ENCODE measurements around the gene WDPCP. TPM values are rescaled to one million over a fixed set of nuclear protein-coding genes. Genes with fewer than 3 reads are reported as not detected.

WDPCP gene
- polyA plus RNA-seq, 1 donor from 2014 or later, result 8.9 TPM

DNA sequence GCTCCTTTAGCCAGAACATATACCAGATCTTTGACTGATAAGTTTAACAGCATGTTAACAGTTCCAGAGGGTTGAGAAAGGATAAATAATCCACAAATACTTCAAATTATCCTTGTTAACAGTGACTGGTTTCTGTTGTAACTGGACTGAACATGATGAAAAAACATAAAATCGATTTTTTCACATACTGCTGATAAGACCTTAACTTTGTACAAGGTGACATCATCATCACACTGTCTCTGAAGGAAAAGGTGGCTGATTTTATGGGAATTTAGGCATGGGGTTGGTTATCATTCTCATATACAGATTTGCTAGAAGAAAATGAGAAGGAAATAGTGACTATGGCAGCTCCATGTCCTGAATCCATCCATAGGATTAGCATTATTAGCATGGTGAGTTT lies 501.6 kb downstream of the WDPCP start:
- H3K9ac ChIP-seq (ENCODE audit: low read length), result no peak overlapping the region
- H3F3A ChIP-seq (ENCODE audit: insufficient read depth, low read length, poor library complexity, severe bottlenecking), result no peaks in the 10 kb centered on the region
- H4K20me1 ChIP-seq (ENCODE audit: insufficient read depth), result no peaks in the 10 kb centered on the region
- no peaks in the 10 kb centered on the region for H3K9me2 ChIP-seq (ENCODE audit: insufficient read depth, low read length)
- TF ChIP-seq EZH2 (IDR thresholded peaks at IDR 0.05; ENCODE audit: borderline replicate concordance, insufficient read depth, low read length, poor library complexity, severe bottlenecking) (no peak), POLR2AphosphoS5 (IDR thresholded peaks at IDR 0.05) (no peak), TAF1 (IDR thresholded peaks at IDR 0.05; ENCODE audit: low read depth) (no peak), RAD21 (conservative IDR thresholded peaks at IDR 0.05) (no peak)
- TF ChIP-seq, protein P1, sequence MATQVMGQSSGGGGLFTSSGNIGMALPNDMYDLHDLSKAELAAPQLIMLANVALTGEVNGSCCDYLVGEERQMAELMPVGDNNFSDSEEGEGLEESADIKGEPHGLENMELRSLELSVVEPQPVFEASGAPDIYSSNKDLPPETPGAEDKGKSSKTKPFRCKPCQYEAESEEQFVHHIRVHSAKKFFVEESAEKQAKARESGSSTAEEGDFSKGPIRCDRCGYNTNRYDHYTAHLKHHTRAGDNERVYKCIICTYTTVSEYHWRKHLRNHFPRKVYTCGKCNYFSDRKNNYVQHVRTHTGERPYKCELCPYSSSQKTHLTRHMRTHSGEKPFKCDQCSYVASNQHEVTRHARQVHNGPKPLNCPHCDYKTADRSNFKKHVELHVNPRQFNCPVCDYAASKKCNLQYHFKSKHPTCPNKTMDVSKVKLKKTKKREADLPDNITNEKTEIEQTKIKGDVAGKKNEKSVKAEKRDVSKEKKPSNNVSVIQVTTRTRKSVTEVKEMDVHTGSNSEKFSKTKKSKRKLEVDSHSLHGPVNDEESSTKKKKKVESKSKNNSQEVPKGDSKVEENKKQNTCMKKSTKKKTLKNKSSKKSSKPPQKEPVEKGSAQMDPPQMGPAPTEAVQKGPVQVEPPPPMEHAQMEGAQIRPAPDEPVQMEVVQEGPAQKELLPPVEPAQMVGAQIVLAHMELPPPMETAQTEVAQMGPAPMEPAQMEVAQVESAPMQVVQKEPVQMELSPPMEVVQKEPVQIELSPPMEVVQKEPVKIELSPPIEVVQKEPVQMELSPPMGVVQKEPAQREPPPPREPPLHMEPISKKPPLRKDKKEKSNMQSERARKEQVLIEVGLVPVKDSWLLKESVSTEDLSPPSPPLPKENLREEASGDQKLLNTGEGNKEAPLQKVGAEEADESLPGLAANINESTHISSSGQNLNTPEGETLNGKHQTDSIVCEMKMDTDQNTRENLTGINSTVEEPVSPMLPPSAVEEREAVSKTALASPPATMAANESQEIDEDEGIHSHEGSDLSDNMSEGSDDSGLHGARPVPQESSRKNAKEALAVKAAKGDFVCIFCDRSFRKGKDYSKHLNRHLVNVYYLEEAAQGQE (IDR thresholded peaks at IDR 0.05; ENCODE audit: borderline replicate concordance), result no peak
- no peaks in the 10 kb centered on the region for H3K9me3 ChIP-seq (ENCODE audit: low read length)
- H3K27ac ChIP-seq (ENCODE audit: low read length), result no peak overlapping the region
- H3K36me3 ChIP-seq (ENCODE audit: insufficient read depth, low read length), result no peaks in the 10 kb centered on the region
- H3K79me2 ChIP-seq (replicated peaks; ENCODE audit: insufficient read depth, low read length), result no peaks in the 10 kb centered on the region
- H2AFZ ChIP-seq (ENCODE audit: low read depth, low read length), result no peak overlapping the region
- H3K4me3 ChIP-seq (ENCODE audit: low read length), result no peak overlapping the region
- no peaks in the 10 kb centered on the region for H3K27me3 ChIP-seq (ENCODE audit: insufficient read depth, low read depth, low read length)
- H3K4me2 ChIP-seq (ENCODE audit: low read length), result no peak overlapping the region

DNA sequence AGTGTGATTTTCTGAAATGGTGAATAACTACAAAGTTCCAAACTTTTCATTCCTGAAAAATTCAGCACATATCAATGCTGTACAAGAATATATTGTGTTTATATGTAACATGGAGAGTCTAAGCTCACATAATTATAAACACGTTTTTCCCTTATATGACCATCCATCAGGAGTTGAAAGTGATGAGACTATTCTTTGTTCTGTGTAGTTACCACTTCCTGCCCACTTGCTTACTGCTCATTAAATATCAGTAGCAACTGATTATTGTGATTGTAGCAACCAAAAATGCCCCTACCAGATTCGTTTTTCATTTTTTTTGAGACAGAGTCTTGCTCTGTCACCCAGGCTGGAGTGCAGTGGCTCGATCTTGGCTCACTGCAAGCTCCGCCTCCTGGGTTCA lies 506.9 kb downstream of the WDPCP start:
- Histone ChIP-seq H3K9ac (ENCODE audit: low read length) (no peak overlapping the region), H3F3A (ENCODE audit: insufficient read depth, low read length, poor library complexity, severe bottlenecking) (no peaks in the 10 kb centered on the region), H4K20me1 (ENCODE audit: insufficient read depth) (no peaks in the 10 kb centered on the region), H3K9me3 (ENCODE audit: low read length) (no peaks in the 10 kb centered on the region), H3K9me2 (ENCODE audit: insufficient read depth, low read length) (no peaks in the 10 kb centered on the region), H3K4me2 (ENCODE audit: low read length) (no peak overlapping the region), H2AFZ (ENCODE audit: low read depth, low read length) (no peak overlapping the region), H3K27me3 (ENCODE audit: insufficient read depth, low read depth, low read length) (no peaks in the 10 kb centered on the region), H3K36me3 (ENCODE audit: insufficient read depth, low read length) (no peaks in the 10 kb centered on the region), H3K4me3 (ENCODE audit: low read length) (no peak overlapping the region), H3K79me2 (replicated peaks; ENCODE audit: insufficient read depth, low read length) (no peaks in the 10 kb centered on the region), H3K27ac (ENCODE audit: low read length) (no peak overlapping the region)
- no peak for TF ChIP-seq RAD21 (conservative IDR thresholded peaks at IDR 0.05)
- TF ChIP-seq, protein P1 (IDR thresholded peaks at IDR 0.05; ENCODE audit: borderline replicate concordance), result no peak
- no peak for TF ChIP-seq TAF1 (IDR thresholded peaks at IDR 0.05; ENCODE audit: low read depth)

DNA sequence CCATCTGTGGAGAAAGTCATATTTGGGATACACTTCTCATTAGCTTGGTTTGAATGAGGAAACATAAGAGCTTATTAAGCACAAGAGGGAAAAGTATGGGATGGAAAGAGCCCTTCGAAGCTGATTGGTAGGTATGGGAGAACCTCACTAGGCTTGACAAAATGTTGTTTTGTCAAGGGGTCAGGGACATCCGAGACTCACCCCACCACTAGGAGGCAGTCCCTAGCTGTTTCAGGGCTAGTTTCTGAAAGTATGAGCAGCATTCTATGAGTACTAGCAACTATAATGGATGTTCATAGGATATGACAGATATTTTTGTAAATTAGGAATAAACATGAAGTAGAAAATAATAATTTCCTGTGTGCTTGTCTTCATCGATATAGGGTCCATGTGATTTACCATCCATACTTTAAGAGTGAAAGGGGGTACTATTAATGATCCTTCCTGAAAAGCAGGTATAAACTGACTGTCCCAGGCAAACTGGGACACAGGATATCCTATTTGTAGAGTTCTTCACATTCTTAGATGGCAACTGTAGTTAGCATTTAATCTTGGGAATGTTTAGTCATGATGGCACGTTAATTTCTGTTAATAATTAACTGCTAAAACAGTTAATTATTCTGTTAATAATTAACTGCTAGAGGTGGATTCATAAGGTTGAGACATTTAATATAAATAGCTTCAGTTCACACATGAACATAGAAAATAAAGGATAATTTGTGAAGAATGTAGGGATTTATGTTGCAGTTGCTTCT lies 509.2 kb downstream of the WDPCP start:
- H3K9me3 ChIP-seq (ENCODE audit: low read length), result no peaks in the 10 kb centered on the region
- H4K20me1 ChIP-seq (ENCODE audit: insufficient read depth), result no peaks in the 10 kb centered on the region
- TF ChIP-seq, protein P2, sequence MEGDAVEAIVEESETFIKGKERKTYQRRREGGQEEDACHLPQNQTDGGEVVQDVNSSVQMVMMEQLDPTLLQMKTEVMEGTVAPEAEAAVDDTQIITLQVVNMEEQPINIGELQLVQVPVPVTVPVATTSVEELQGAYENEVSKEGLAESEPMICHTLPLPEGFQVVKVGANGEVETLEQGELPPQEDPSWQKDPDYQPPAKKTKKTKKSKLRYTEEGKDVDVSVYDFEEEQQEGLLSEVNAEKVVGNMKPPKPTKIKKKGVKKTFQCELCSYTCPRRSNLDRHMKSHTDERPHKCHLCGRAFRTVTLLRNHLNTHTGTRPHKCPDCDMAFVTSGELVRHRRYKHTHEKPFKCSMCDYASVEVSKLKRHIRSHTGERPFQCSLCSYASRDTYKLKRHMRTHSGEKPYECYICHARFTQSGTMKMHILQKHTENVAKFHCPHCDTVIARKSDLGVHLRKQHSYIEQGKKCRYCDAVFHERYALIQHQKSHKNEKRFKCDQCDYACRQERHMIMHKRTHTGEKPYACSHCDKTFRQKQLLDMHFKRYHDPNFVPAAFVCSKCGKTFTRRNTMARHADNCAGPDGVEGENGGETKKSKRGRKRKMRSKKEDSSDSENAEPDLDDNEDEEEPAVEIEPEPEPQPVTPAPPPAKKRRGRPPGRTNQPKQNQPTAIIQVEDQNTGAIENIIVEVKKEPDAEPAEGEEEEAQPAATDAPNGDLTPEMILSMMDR (IDR thresholded peaks at IDR 0.05; ENCODE audit: poor library complexity, severe bottlenecking), result no peak
- TF ChIP-seq EZH2 (IDR thresholded peaks at IDR 0.05; ENCODE audit: borderline replicate concordance, insufficient read depth, low read length, poor library complexity, severe bottlenecking), result no peak
- TF ChIP-seq, protein P1 (IDR thresholded peaks at IDR 0.05; ENCODE audit: borderline replicate concordance), result no peak
- no peak for TF ChIP-seq TAF1 (IDR thresholded peaks at IDR 0.05; ENCODE audit: low read depth)
- TF ChIP-seq RAD21 (conservative IDR thresholded peaks at IDR 0.05), result no peak
- TF ChIP-seq POLR2AphosphoS5 (IDR thresholded peaks at IDR 0.05), result no peak
- no peak for TF ChIP-seq EP300 (conservative IDR thresholded peaks at IDR 0.05; ENCODE audit: poor library complexity, severe bottlenecking)
- no peak overlapping the region for H3K4me2 ChIP-seq (ENCODE audit: low read length)
- no peak overlapping the region for H3K27ac ChIP-seq (ENCODE audit: low read length)
- H3K9ac ChIP-seq (ENCODE audit: low read length), result no peak overlapping the region
- H3K27me3 ChIP-seq (ENCODE audit: insufficient read depth, low read depth, low read length), result no peaks in the 10 kb centered on the region
- no peaks in the 10 kb centered on the region for H3F3A ChIP-seq (ENCODE audit: insufficient read depth, low read length, poor library complexity, severe bottlenecking)
- H3K36me3 ChIP-seq (ENCODE audit: insufficient read depth, low read length), result no peaks in the 10 kb centered on the region
- no peaks in the 10 kb centered on the region for H3K9me2 ChIP-seq (ENCODE audit: insufficient read depth, low read length)
- H3K79me2 ChIP-seq (replicated peaks; ENCODE audit: insufficient read depth, low read length), result no peaks in the 10 kb centered on the region
- H2AFZ ChIP-seq (ENCODE audit: low read depth, low read length), result no peak overlapping the region
- H3K4me3 ChIP-seq (ENCODE audit: low read length), result no peak overlapping the region

Data from neural cell (in vitro differentiated cells).